NCI-H2227 (cell line): ENCODE data around the gene EGLN3.

Experiments
- DNase-seq: peaks from one replicate; lab custom pipeline; 2025; ENCODE audit not compliant: unreplicated experiment; lab: John Stamatoyannopoulos, UW

EGLN3 gene

GRCh38 chr14:33876274-33876673 is 74.6 kb downstream of the EGLN3 start:
- DNase-seq, result no peak
